Activated T-cell treated with anti-CD3 and anti-CD28 coated beads, Interleukin-2, amount 50 U/mL, for 4 hours (primary cell): ENCODE data around the gene TULP3. TPM values are rescaled to one million over a fixed set of nuclear protein-coding genes. Genes with fewer than 3 reads are reported as not detected.

ENCODE experiments used
- ATAC-seq, 2 donors: fragments of 200-7000 bp; cut with Tn5 transposase; one replicate each; pipeline ENCODE4 v1.10.0; 2021
- DNase-seq: peaks from one replicate; pipeline ENCODE4 v3.0.0-alpha.2; 2020
- H3K27me3 Mint-ChIP-seq: one replicate; pipeline ENCODE4 v1.8.0; 2021; ENCODE audit warnings: low read depth, mixed read lengths
- H3K36me3 Mint-ChIP-seq: one replicate; pipeline ENCODE4 v1.8.0; 2022; ENCODE audit warnings: mixed read lengths; ENCODE audit not compliant: insufficient read depth
- H3K4me1 Mint-ChIP-seq: one replicate; pipeline ENCODE4 v1.8.0; 2021; ENCODE audit warnings: low read depth, mixed read lengths
- H3K4me3 Mint-ChIP-seq: one replicate; pipeline ENCODE4 v1.8.0; 2021; ENCODE audit warnings: mild to moderate bottlenecking, moderate library complexity, mixed read lengths
- H3K9me3 Mint-ChIP-seq: one replicate; pipeline ENCODE4 v1.8.0; 2021; ENCODE audit warnings: mixed read lengths
- total RNA-seq, 3 donors: library from RNA; stranded (reverse); gene quantifications; one replicate each; pipeline ENCODE4 v1.2.1, GENCODE V29; 2021

The TULP3 gene
- total RNA-seq, 3 donors from 2014 or later: 7.0 to 8.6 (median 7.4) TPM

- H3K36me3 Mint-ChIP-seq: no peaks in the 10 kb centered on the region
- H3K4me1 Mint-ChIP-seq: peaks cover 27% of the 10 kb centered on the region
- H3K4me3 Mint-ChIP-seq: peak overlapping the region; percentile 96
- no peaks in the 10 kb centered on the region for H3K27me3 Mint-ChIP-seq
- no peaks in the 10 kb centered on the region for H3K9me3 Mint-ChIP-seq
- ATAC-seq (peak; percentile 24 to 25), DNase-seq (peak; percentile 11)
Measured at GRCh38 chr12:2891240-2892053, 756 bp downstream of the TULP3 start.

GRCh38 chr12:2892246-2892645 is 1.6 kb downstream of the TULP3 start:
- ATAC-seq (no peak), DNase-seq (no peak)
- Mint-ChIP-seq H3K36me3 (no peaks in the 10 kb centered on the region), H3K9me3 (no peaks in the 10 kb centered on the region), H3K4me1 (peaks cover 27% of the 10 kb centered on the region), H3K4me3 (peak overlapping the region; percentile 96), H3K27me3 (no peaks in the 10 kb centered on the region)

- ATAC-seq: no peak
- Mint-ChIP-seq H3K4me3 (peak overlapping the region; percentile 63), H3K9me3 (no peaks in the 10 kb centered on the region), H3K4me1 (peaks cover 27% of the 10 kb centered on the region), H3K36me3 (no peaks in the 10 kb centered on the region), H3K27me3 (no peaks in the 10 kb centered on the region)
- DNase-seq: no peak
Measured at GRCh38 chr12:2893007-2893406, 2.3 kb downstream of the TULP3 start.

- no peak for ATAC-seq
- Mint-ChIP-seq H3K4me1 (peaks cover 17% of the 10 kb centered on the region), H3K9me3 (no peaks in the 10 kb centered on the region), H3K4me3 (no peak overlapping the region), H3K36me3 (no peaks in the 10 kb centered on the region), H3K27me3 (no peaks in the 10 kb centered on the region)
- DNase-seq: no peak
Measured at GRCh38 chr12:2895051-2895451, 4.4 kb downstream of the TULP3 start.

- no peak for DNase-seq
- Mint-ChIP-seq H3K36me3 (no peaks in the 10 kb centered on the region), H3K4me1 (peaks cover 13% of the 10 kb centered on the region), H3K4me3 (no peak overlapping the region), H3K9me3 (no peaks in the 10 kb centered on the region), H3K27me3 (no peaks in the 10 kb centered on the region)
- no peak for ATAC-seq
Measured at GRCh38 chr12:2895511-2895910, 4.8 kb downstream of the TULP3 start.

GRCh38 chr12:2897418-2897817 is 6.7 kb downstream of the TULP3 start:
- ATAC-seq (no peak), DNase-seq (no peak)
- peaks cover 4% of the 10 kb centered on the region for H3K4me1 Mint-ChIP-seq
- no peaks in the 10 kb centered on the region for H3K27me3 Mint-ChIP-seq
- H3K4me3 Mint-ChIP-seq: no peak overlapping the region
- no peaks in the 10 kb centered on the region for H3K9me3 Mint-ChIP-seq
- H3K36me3 Mint-ChIP-seq: no peaks in the 10 kb centered on the region

GRCh38 chr12:2900642-2901041 is 10.0 kb downstream of the TULP3 start:
- no peaks in the 10 kb centered on the region for H3K36me3 Mint-ChIP-seq
- no peak for ATAC-seq

GRCh38 chr12:2902272-2902880 is 11.7 kb downstream of the TULP3 start:
- Mint-ChIP-seq H3K27me3 (no peaks in the 10 kb centered on the region), H3K36me3 (no peaks in the 10 kb centered on the region), H3K4me1 (no peaks in the 10 kb centered on the region), H3K9me3 (no peaks in the 10 kb centered on the region), H3K4me3 (no peak overlapping the region)
- ATAC-seq (no peak), DNase-seq (no peak)

More at GRCh38 chr12:2900642-2901041, 10.0 kb downstream of the TULP3 start:
- Mint-ChIP-seq H3K4me3 (no peak overlapping the region), H3K4me1 (no peaks in the 10 kb centered on the region), H3K9me3 (no peaks in the 10 kb centered on the region), H3K27me3 (no peaks in the 10 kb centered on the region)
- no peak for DNase-seq

GRCh38 chr12:2904260-2904659 is 13.6 kb downstream of the TULP3 start:
- H3K9me3 Mint-ChIP-seq: no peaks in the 10 kb centered on the region
- no peaks in the 10 kb centered on the region for H3K36me3 Mint-ChIP-seq
- H3K27me3 Mint-ChIP-seq: no peaks in the 10 kb centered on the region
- ATAC-seq: no peak
- no peak for DNase-seq
- no peaks in the 10 kb centered on the region for H3K4me1 Mint-ChIP-seq
- no peak overlapping the region for H3K4me3 Mint-ChIP-seq

GRCh38 chr12:2912216-2912575 is 21.5 kb downstream of the TULP3 start:
- H3K27me3 Mint-ChIP-seq: no peaks in the 10 kb centered on the region
- DNase-seq (no peak), ATAC-seq (no peak)
- H3K4me1 Mint-ChIP-seq: no peaks in the 10 kb centered on the region
- H3K36me3 Mint-ChIP-seq: peaks cover 4% of the 10 kb centered on the region
- H3K4me3 Mint-ChIP-seq: no peak overlapping the region
- no peaks in the 10 kb centered on the region for H3K9me3 Mint-ChIP-seq

GRCh38 chr12:2919249-2919648 is 28.6 kb downstream of the TULP3 start:
- H3K4me3 Mint-ChIP-seq: no peak overlapping the region
- peaks cover 19% of the 10 kb centered on the region for H3K36me3 Mint-ChIP-seq
- no peaks in the 10 kb centered on the region for H3K4me1 Mint-ChIP-seq
- no peak for ATAC-seq
- no peak for DNase-seq
- H3K9me3 Mint-ChIP-seq: no peaks in the 10 kb centered on the region
- no peaks in the 10 kb centered on the region for H3K27me3 Mint-ChIP-seq

- DNase-seq (no peak), ATAC-seq (peak in 1 of 2 donors; percentile 43)
- H3K27me3 Mint-ChIP-seq: no peaks in the 10 kb centered on the region
- no peaks in the 10 kb centered on the region for H3K4me1 Mint-ChIP-seq
- H3K9me3 Mint-ChIP-seq: no peaks in the 10 kb centered on the region
- peaks cover 26% of the 10 kb centered on the region for H3K36me3 Mint-ChIP-seq
- H3K4me3 Mint-ChIP-seq: no peak overlapping the region
Measured at GRCh38 chr12:2922329-2922728, 31.6 kb downstream of the TULP3 start.

- ATAC-seq: no peak
- Mint-ChIP-seq H3K4me1 (no peaks in the 10 kb centered on the region), H3K27me3 (no peaks in the 10 kb centered on the region), H3K36me3 (peaks cover 29% of the 10 kb centered on the region), H3K9me3 (no peaks in the 10 kb centered on the region), H3K4me3 (no peak overlapping the region)
- no peak for DNase-seq
Measured at GRCh38 chr12:2923057-2923456, 32.4 kb downstream of the TULP3 start.

GRCh38 chr12:2924019-2924418 is 33.3 kb downstream of the TULP3 start:
- no peaks in the 10 kb centered on the region for H3K27me3 Mint-ChIP-seq
- no peak for ATAC-seq
- peaks cover 29% of the 10 kb centered on the region for H3K36me3 Mint-ChIP-seq

GRCh38 chr12:2925322-2925995 is 34.8 kb downstream of the TULP3 start:
- Mint-ChIP-seq H3K9me3 (no peaks in the 10 kb centered on the region), H3K4me3 (no peak overlapping the region), H3K27me3 (no peaks in the 10 kb centered on the region), H3K36me3 (peaks cover 29% of the 10 kb centered on the region), H3K4me1 (no peaks in the 10 kb centered on the region)
- ATAC-seq (peak in 1 of 2 donors; percentile 51), DNase-seq (no peak)

More at GRCh38 chr12:2924019-2924418, 33.3 kb downstream of the TULP3 start:
- Mint-ChIP-seq H3K4me1 (no peaks in the 10 kb centered on the region), H3K9me3 (no peaks in the 10 kb centered on the region), H3K4me3 (no peak overlapping the region)
- no peak for DNase-seq
